A673 (cell line): ENCODE data around the gene AJAP1. TPM values are rescaled to one million over a fixed set of nuclear protein-coding genes. Genes with fewer than 3 reads are reported as not detected.

ENCODE experiments used
- BruUV-seq: library from RNA; stranded (reverse); fragments of 400-500 nt; replicated peaks from 2 replicates; lab custom pipeline; 2021; lab: Mats Ljungman, UMichigan
- CTCF ChIA-PET: fragments of 300-600 bp; sonication (Branson Sonifier 250); formaldehyde crosslinking; loops from one replicate; lab custom pipeline; 2022; ENCODE audit warnings: antibody characterized with exemption; lab: Charles Lee
- POLR2A ChIA-PET: fragments of 300-600 bp; sonication (Branson Sonifier 250); formaldehyde crosslinking; loops from one replicate; lab custom pipeline; 2022; ENCODE audit warnings: antibody characterized with exemption; ENCODE audit not compliant: low non-redundant PET; lab: Charles Lee
- DNase-seq: peaks from one replicate; pipeline ENCODE4 v3.0.0-alpha.2; 2015; ENCODE audit warnings: low spot score
- H3K27ac ChIP-seq: fragments of 200-600 bp; sonication (generic); 2 replicates; pipeline ENCODE4 v1.5.1; 2016; ENCODE audit warnings: mixed run types, low read depth, mild to moderate bottlenecking, mixed read lengths, antibody characterized with exemption, low read length; ENCODE audit not compliant: poor library complexity, severe bottlenecking
- H3K27me3 ChIP-seq: fragments of 200-600 bp; sonication (generic); replicated peaks from 2 replicates; pipeline ENCODE4 v1.6.1; 2017; ENCODE audit warnings: mixed run types, low read depth, mild to moderate bottlenecking, mixed read lengths, antibody characterized with exemption, low read length; ENCODE audit not compliant: insufficient read depth, poor library complexity
- H3K36me3 ChIP-seq: fragments of 200-600 bp; sonication (generic); 2 replicates; pipeline ENCODE4 v1.6.1; 2016; ENCODE audit warnings: mixed run types, mild to moderate bottlenecking, mixed read lengths, antibody characterized with exemption, low read length; ENCODE audit not compliant: insufficient read depth, poor library complexity, severe bottlenecking
- H3K4me1 ChIP-seq: fragments of 200-600 bp; sonication (generic); 2 replicates; pipeline ENCODE4 v1.6.1; 2017; ENCODE audit warnings: mixed run types, mild to moderate bottlenecking, mixed read lengths, antibody characterized with exemption, low read length; ENCODE audit not compliant: insufficient read depth, poor library complexity, severe bottlenecking
- H3K4me3 ChIP-seq: fragments of 200-600 bp; sonication (generic); 2 replicates; pipeline ENCODE4 v1.5.1; 2016; ENCODE audit warnings: low read depth, mixed run types, mild to moderate bottlenecking, mixed read lengths, low read length; ENCODE audit not compliant: poor library complexity, severe bottlenecking
- H3K9me3 ChIP-seq: fragments of 200-600 bp; sonication (generic); 2 replicates; pipeline ENCODE4 v1.6.1; 2016; ENCODE audit warnings: mixed run types, low read depth, mild to moderate bottlenecking, mixed read lengths, antibody characterized with exemption, low read length; ENCODE audit not compliant: poor library complexity, severe bottlenecking
- CTCF ChIP-seq: fragments of 300-800, 200-600 bp; sonication (generic); conservative IDR thresholded peaks from 2 replicates; pipeline ENCODE4 v1.5.1; 2017; ENCODE audit warnings: low read depth, mild to moderate bottlenecking, antibody characterized with exemption, low read length, moderate library complexity, mixed read lengths
- EZH2 ChIP-seq: fragments of 200-600 bp; sonication (generic); IDR thresholded peaks from 2 replicates; pipeline ENCODE4 v1.6.1; 2017; ENCODE audit warnings: borderline replicate concordance, low read depth, mild to moderate bottlenecking, mixed read lengths, antibody characterized with exemption, low read length; ENCODE audit not compliant: poor library complexity, severe bottlenecking
- intact Hi-C: fragments of 100-400 bp; cut with micrococcal nuclease; formaldehyde crosslinking; loops from one replicate; pipeline ENCODE4 v1.10.0; 2022; ENCODE audit not compliant: unreplicated experiment
- total RNA-seq: library from RNA; stranded (reverse); gene quantifications from 2 replicates; pipeline ENCODE4 v1.2.3, GENCODE V29; 2021

The AJAP1 gene
- total RNA-seq, 1 experiment from 2014 or later = not detected

DNA sequence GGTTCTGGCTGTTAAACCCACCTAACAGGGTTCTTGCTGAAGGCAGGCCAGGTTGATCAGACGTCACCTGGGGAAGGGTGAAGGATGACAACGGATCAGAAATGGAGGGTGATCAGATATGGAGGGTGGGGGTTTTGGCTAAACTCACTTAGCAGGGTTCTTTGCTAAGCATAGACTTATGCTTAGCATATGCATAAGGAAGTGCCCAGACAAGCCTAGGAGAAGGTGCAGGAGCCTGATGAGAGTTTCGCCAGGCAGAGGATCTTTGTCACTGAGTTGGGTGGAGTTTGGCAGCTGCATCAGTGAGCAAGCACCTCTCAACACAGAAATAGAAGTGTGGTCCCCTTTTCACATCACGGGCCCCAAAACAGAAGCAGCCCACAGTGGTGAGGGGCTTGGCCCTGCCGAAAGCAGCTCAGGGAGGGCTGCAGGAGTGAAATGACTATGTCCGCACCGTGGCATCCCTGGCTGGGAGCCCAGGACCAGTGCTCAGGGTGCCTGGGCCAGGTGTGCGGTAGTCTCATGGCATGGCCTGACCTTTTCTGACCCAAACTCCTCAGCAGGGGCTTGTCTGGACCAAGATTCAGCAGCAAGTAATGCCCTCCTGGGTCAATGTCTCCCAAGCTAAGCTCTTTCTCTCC is 101.6 kb downstream of the AJAP1 start:
- H3K36me3 ChIP-seq = no peaks in the 10 kb centered on the region
- ChIA-PET CTCF (no interaction called here), POLR2A (no interaction called here)
- DNase-seq = no peak
- intact Hi-C loops = no loop called here
- H3K4me1 ChIP-seq = no peaks in the 10 kb centered on the region
- no peak for TF ChIP-seq EZH2
- no peak overlapping the region for H3K27ac ChIP-seq
- H3K27me3 ChIP-seq = no peaks in the 10 kb centered on the region
- BruUV-seq = no TSS peak
- H3K4me3 ChIP-seq = no peak overlapping the region
- no peaks in the 10 kb centered on the region for H3K9me3 ChIP-seq

GRCh38 chr1:4756851-4757580 is 102.6 kb downstream of the AJAP1 start:
- Histone ChIP-seq H3K4me3 (no peak overlapping the region), H3K36me3 (no peaks in the 10 kb centered on the region), H3K27ac (no peak overlapping the region), H3K9me3 (no peaks in the 10 kb centered on the region), H3K27me3 (no peaks in the 10 kb centered on the region), H3K4me1 (no peaks in the 10 kb centered on the region)
- no peak for DNase-seq
- ChIA-PET CTCF (no interaction called here), POLR2A (no interaction called here)
- BruUV-seq = no TSS peak
- intact Hi-C loops = no loop called here
- no peak for TF ChIP-seq EZH2
- no peak for TF ChIP-seq CTCF

DNA sequence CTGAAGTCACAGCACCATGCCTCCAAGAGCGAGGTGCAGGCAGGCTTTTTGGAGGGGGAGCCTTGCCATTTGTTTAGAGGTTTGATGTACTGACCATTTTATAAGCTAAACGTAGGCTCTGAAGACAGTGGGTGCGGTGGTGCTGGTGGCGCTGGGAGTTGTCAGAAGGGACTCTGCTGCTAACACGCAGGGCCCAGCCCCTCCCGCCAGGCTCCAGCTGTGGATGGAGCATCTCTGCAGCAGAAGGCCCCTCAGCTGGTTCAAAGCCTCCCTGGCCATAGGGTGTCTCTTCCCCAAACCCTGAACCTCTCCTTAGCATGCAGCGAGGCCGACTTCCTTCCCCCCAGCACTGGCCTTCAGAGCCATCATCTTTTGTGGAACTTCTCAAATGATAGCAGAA is 105.3 kb downstream of the AJAP1 start:
- ChIA-PET CTCF (no interaction called here), POLR2A (no interaction called here)
- no TSS peak for BruUV-seq
- intact Hi-C loops = no loop called here
- no peaks in the 10 kb centered on the region for H3K9me3 ChIP-seq
- no peak overlapping the region for H3K4me3 ChIP-seq
- TF ChIP-seq CTCF (no peak), EZH2 (no peak)
- H3K27ac ChIP-seq = no peak overlapping the region
- no peak for DNase-seq
- no peaks in the 10 kb centered on the region for H3K4me1 ChIP-seq
- H3K36me3 ChIP-seq = no peaks in the 10 kb centered on the region
- no peaks in the 10 kb centered on the region for H3K27me3 ChIP-seq
